ENCODE measurements around the gene STK24. TPM values are rescaled to one million over a fixed set of nuclear protein-coding genes. Genes with fewer than 3 reads are reported as not detected.
A peak's percentile ranks its signal among the peaks of the same experiment; 100 is the strongest.

The STK24 gene
- total RNA-seq, 2 experiments from 2014 or later: 146 to 173 TPM

DNA sequence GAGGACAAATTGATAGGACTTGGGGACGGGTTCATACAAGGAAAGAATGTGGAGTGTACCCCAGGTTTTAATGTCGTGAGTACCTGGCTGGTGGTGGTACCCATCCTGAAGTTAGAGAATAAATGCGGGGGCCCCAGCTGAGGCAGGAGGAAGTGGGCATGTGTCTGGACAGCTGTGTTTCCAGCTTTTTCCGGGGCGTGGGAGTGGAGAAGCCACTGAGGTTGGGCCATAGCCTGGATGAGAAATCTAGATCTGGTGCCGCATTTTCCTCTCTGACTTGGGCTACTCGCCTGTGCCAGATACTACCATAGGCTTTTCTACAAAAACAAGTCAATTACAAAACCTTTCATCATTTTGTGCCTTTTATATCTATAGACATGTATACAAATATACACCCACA lies 147.4 kb downstream of the STK24 start:
- H3K9me3 Mint-ChIP-seq (ENCODE audit: low read depth): no peaks in the 10 kb centered on the region
- ChIA-PET CTCF (interaction anchor here (0.7 kb wide), 1 partner anchor 224 kb away, joined by 4 read pairs; no protein-coding TSS in a partner anchor), POLR2A (no interaction called here)
- H3K4me3 Mint-ChIP-seq: no peak overlapping the region
- DNase-seq (no peak), ATAC-seq (no peak)
- no peaks in the 10 kb centered on the region for H3K36me3 Mint-ChIP-seq (ENCODE audit: low read depth)
- intact Hi-C loops (cut with DNase I, micrococcal nuclease): no loop called here
- H3K27ac Mint-ChIP-seq: no peak overlapping the region
- H3K27me3 Mint-ChIP-seq: peaks cover 14% of the 10 kb centered on the region
- H3K4me1 Mint-ChIP-seq: no peaks in the 10 kb centered on the region

DNA sequence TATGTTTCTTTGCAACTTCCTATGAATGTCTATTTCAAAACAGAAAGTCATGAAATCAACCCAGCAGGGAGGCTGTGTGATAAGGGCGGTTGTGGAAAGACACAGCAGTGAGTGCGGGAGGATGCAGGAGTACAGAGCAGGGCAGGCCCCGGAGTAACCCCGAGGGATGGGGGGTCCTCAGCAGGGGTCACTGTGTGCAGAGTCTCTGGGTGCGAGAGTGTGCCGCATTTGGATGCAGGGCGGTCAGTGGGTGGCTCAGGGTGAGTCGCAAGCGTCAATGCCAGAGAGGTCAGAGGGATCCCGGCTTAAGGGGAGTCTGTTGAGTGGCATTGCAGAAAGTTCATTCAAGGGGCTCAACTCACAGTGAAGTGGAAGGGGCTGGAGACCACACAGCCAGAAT lies 147.8 kb downstream of the STK24 start:
- POLR2A ChIA-PET: no interaction called here

DNA sequence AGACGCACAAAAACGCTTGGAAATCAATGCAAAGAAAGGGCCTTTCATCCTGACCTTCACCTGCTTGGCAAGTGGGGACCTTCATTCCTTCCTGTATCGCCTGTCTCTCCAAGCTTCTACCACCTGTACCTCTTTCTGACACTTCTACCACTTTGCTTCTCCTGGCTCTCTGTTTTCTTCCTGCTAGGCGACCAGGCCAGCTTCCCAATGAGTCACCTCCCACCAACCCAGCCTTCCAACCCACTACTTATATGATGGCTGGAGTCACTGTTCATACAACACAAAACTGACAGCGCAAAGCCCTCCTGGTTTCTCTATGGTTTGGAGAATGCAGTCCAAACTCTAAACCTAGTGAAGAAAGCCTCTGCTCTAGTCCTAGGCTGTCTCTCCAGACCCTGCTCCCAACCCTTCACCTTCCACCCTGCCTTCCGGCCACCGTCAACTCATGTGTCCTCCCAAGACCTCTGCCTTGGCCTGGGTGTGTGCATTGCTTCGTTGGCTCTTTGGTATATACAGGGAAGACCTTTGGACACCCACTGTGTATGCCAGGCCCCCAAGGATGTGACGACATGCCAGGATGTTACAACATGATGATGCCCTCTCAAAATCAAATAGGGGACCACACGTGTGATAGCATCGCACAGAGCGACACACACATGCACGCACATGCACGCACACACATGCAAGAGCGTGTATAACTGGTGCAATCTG lies 148.5 kb downstream of the STK24 start:
- DNase-seq: no peak
- H3K4me3 Mint-ChIP-seq: no peak overlapping the region
- intact Hi-C loops (cut with DNase I, micrococcal nuclease): no loop called here
- POLR2A ChIA-PET: no interaction called here
- peaks cover 14% of the 10 kb centered on the region for H3K27me3 Mint-ChIP-seq
- no peak overlapping the region for H3K27ac Mint-ChIP-seq
- no peaks in the 10 kb centered on the region for H3K4me1 Mint-ChIP-seq
- ATAC-seq: no peak
- CTCF ChIA-PET: no interaction called here
- no peaks in the 10 kb centered on the region for H3K9me3 Mint-ChIP-seq (ENCODE audit: low read depth)
- H3K36me3 Mint-ChIP-seq (ENCODE audit: low read depth): no peaks in the 10 kb centered on the region

More for the DNA sequence above, 147.8 kb downstream of the STK24 start:
- no peaks in the 10 kb centered on the region for H3K4me1 Mint-ChIP-seq
- no peaks in the 10 kb centered on the region for H3K36me3 Mint-ChIP-seq (ENCODE audit: low read depth)
- intact Hi-C loops (cut with DNase I, micrococcal nuclease): no loop called here
- H3K4me3 Mint-ChIP-seq: no peak overlapping the region
- DNase-seq (no peak), ATAC-seq (no peak)
- CTCF ChIA-PET: no interaction called here
- H3K9me3 Mint-ChIP-seq (ENCODE audit: low read depth): no peaks in the 10 kb centered on the region
- peaks cover 14% of the 10 kb centered on the region for H3K27me3 Mint-ChIP-seq
- H3K27ac Mint-ChIP-seq: no peak overlapping the region

DNA sequence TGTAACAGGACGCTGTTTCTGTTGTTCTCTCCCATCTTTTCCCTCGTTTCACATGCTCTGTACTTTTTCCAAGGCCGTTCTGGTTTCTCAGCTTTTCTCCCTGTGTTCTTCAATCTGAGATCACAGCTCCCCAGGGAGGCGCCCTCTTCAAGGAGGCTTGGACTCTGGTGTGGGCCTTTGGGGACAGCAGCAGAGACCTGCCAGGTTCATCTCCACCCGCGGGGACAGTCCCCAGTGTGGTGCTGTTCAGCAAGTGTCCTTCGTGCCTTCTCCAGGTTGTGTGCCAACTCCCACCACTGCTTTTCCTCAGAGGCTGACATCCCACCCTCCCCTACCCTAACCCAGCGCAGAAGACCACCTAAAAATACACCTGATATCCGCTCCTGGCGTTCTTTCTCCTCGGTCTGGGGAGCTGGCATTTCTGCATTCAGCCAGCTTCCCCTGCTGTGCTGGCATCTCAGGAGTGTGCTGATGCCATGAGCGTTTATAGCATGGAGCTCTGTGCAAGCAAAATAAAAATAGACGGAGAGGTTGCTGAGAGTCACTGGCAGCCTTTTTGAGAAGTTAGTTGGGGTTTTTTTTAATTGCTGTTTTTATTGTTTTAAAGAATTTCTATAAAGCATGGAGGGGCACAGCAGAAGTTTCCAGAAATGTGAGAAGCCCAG lies 149.4 kb downstream of the STK24 start:
- Mint-ChIP-seq H3K27me3 (peaks cover 14% of the 10 kb centered on the region), H3K27ac (no peak overlapping the region), H3K4me3 (no peak overlapping the region), H3K36me3 (ENCODE audit: low read depth) (no peaks in the 10 kb centered on the region), H3K4me1 (no peaks in the 10 kb centered on the region), H3K9me3 (ENCODE audit: low read depth) (no peaks in the 10 kb centered on the region)
- POLR2A ChIA-PET: no interaction called here
- DNase-seq (no peak), ATAC-seq (no peak)
- CTCF ChIA-PET: interaction anchor here (0.6 to 1.6 kb wide), 3 partner anchors 101 to 246 kb away, joined by 3 to 5 read pairs (median 3); no protein-coding TSS in a partner anchor
- intact Hi-C loops (cut with DNase I, micrococcal nuclease): no loop called here

DNA sequence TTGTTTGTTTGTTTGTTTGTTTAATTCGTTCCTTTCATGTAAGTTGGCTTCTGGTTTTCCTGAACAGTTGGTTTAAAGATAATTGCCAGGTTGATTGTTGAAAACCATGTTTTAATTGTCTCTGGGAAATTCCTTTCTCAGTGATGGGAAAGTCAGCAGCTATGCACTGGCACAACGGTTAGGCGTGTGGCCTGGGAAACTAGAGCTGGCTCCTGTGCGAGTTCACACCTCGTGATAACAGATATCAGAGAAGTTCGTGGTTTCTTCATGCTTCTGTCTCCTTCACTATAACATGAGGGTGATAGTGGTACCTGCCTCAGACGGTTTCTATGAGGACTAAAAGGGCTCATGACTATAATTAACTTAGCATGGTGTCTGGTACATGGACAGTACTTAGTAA lies 153.5 kb downstream of the STK24 start:
- ATAC-seq: no peak
- Mint-ChIP-seq H3K9me3 (ENCODE audit: low read depth) (no peaks in the 10 kb centered on the region), H3K4me1 (no peaks in the 10 kb centered on the region), H3K36me3 (ENCODE audit: low read depth) (no peaks in the 10 kb centered on the region), H3K27ac (no peak overlapping the region), H3K4me3 (no peak overlapping the region), H3K27me3 (peaks cover 16% of the 10 kb centered on the region)
- CTCF ChIA-PET: no interaction called here
- POLR2A ChIA-PET: no interaction called here
- DNase-seq: no peak
- intact Hi-C loops (cut with DNase I, micrococcal nuclease): no loop called here

DNA sequence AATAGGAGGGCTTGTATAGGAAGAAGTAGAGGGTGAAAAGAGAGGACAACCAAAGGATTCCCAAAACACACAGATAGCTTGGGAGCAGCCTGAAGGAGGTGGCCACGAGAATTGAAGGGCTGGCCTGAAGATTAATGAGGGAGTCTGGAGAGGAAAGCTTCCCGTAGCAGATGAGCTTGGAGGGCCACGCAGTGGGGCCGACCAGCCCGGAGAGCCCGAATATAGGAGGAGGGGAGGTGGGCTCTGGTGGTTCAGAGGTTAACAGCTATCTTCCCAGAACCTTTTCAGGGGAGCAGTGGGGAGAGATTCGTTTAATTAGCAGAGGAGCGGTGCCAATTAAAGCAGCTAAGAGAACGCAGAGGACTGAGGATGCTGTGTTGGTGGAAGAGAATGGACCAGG lies 154.9 kb downstream of the STK24 start:
- intact Hi-C loops (cut with DNase I, micrococcal nuclease): no loop called here
- Mint-ChIP-seq H3K9me3 (ENCODE audit: low read depth) (no peaks in the 10 kb centered on the region), H3K36me3 (ENCODE audit: low read depth) (no peaks in the 10 kb centered on the region), H3K4me1 (no peaks in the 10 kb centered on the region), H3K27ac (no peak overlapping the region), H3K4me3 (no peak overlapping the region), H3K27me3 (peaks cover 11% of the 10 kb centered on the region)
- ChIA-PET CTCF (interaction anchor here (0.7 to 1.4 kb wide), 4 partner anchors 13 to 401 kb away, joined by 3 to 5 read pairs (median 3); no protein-coding TSS in a partner anchor), POLR2A (no interaction called here)
- ATAC-seq: no peak
- no peak for DNase-seq

DNA sequence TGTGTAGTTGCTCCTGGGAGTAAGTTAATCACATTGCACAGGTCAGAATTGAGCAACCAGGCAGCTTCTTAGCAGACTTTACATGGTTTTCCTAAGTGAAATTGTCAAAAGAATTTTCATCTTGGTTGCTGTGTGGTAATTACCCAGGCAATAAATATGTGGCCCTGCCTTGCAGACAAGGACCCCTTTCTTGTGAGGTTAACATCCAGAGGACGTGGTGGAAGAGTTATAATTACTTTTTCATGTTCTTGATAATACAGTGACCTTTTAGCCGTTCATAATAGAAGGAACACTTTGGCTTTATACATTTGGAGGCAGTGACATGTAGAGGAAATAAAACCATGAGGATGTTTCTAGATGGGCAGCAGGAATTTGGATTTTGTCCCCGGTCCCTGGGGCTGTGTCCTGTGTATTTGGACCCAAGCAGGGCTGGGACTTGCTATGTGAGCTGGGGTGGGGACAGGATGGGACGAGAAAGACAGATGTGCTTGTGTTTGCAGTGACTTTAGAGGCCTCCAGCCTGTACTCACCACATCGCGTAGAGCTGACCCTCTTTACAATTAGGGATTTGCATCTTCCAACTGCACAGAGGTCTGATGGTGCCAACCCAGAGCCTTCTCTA lies 156.2 kb downstream of the STK24 start:
- intact Hi-C loops (cut with DNase I, micrococcal nuclease): no loop called here
- H3K9me3 Mint-ChIP-seq (ENCODE audit: low read depth): no peaks in the 10 kb centered on the region
- no peak for DNase-seq
- ChIA-PET CTCF (no interaction called here), POLR2A (no interaction called here)
- no peak for ATAC-seq
- peaks cover 8% of the 10 kb centered on the region for H3K27me3 Mint-ChIP-seq
- H3K27ac Mint-ChIP-seq: no peak overlapping the region
- H3K4me1 Mint-ChIP-seq: no peaks in the 10 kb centered on the region
- no peak overlapping the region for H3K4me3 Mint-ChIP-seq
- H3K36me3 Mint-ChIP-seq (ENCODE audit: low read depth): no peaks in the 10 kb centered on the region

DNA sequence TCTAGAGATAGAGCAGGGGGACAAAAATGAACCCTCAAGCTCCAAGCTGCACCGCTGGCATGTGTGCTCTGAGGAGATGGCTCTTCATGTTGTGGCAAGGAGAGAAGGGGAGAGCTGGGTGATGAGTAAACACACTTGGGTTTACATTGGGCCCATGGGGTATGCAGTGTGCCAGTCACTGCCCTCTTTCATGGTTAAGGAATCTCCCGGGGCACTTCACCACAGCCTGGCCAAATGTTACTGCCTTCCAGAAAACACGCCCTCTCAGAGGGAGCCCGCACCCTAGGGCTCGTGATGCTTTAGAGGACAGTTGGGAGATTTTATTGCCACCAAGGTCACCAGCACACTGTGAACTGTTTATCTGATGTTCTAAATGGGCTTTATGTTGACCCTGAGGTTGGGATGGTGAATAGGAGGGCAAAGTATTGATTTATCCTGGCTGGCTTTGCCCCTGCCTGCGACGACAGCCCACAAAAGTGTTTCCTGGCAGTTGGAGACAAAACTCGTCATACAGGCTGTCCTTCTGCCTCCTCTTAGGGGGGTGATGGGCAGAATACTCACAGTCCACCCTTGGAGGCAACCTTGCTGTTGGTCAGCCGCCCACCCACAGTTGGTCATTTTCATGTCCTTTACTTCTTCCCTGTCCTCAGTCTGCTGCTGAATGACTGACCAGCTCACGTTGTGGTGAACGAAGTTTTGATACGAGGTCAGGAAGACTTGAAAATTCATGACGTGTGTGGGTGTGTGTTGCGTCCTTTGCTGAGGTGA lies 156.9 kb downstream of the STK24 start:
- Mint-ChIP-seq H3K4me1 (no peaks in the 10 kb centered on the region), H3K4me3 (no peak overlapping the region), H3K27me3 (peaks cover 8% of the 10 kb centered on the region), H3K9me3 (ENCODE audit: low read depth) (no peaks in the 10 kb centered on the region), H3K36me3 (ENCODE audit: low read depth) (no peaks in the 10 kb centered on the region), H3K27ac (no peak overlapping the region)
- CTCF ChIA-PET: no interaction called here
- DNase-seq: no peak
- intact Hi-C loops (cut with DNase I, micrococcal nuclease): no loop called here
- POLR2A ChIA-PET: no interaction called here
- ATAC-seq: no peak

DNA sequence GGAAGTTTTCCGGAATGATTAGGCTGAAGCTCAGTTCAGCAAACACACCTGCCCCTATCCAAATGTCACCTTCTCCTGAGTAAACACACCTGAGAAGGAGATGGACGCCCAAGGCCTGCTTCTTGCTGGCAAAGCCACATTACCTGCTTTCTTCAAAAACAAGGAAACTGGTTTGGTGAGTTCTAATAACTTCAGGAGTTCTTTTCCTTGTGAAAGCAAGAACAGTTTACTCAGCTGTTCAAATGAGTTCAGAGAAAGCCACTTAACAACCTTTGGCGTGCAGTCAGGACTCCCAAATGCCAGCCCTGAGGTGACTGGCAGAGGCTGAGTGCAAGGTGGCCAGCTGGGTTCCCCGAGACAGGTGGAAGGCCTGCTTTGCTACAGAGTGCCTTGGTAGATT lies 160.5 kb downstream of the STK24 start:
- ATAC-seq: no peak

DNA sequence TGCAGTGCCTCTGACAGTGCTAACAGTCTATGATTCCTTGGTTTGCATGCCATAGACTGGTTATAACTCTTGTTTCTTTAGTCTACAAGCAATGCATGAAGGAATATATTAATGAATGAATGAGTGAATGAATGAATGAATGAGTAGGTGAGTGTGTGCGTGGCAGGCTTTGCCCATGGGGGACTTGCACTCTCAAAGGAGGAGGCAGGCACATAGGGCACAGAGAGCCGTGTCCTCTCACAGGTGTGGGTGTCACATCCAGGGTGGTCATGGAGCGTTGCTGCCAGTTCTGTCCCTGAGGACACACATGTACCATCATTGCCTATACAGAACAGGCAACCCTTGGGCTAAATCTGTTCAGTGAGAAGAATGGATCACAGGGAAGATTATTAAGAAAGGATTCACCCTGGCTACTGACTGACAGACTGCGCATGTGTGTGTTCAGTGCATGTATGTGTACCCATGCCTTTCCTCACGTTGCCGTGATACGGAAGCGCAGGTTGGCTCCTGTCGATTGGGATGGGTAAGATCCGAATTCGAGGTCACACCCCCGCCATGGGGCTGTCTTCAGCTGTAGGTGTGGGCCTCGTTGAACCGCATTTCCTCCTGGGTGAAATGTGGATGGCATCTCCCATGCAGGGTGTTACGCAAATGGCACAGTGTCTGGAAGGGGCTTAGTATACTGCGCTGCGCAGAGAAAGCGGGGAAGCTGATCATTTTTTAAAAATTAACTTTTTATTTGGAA lies 161.4 kb downstream of the STK24 start:
- DNase-seq (no peak), ATAC-seq (no peak)
- CTCF ChIA-PET: no interaction called here
- no peak overlapping the region for H3K27ac Mint-ChIP-seq
- H3K36me3 Mint-ChIP-seq (ENCODE audit: low read depth): no peaks in the 10 kb centered on the region
- peaks cover 10% of the 10 kb centered on the region for H3K4me1 Mint-ChIP-seq
- POLR2A ChIA-PET: no interaction called here
- H3K4me3 Mint-ChIP-seq: no peak overlapping the region
- H3K27me3 Mint-ChIP-seq: peaks cover 9% of the 10 kb centered on the region
- intact Hi-C loops (cut with DNase I, micrococcal nuclease): no loop called here
- H3K9me3 Mint-ChIP-seq (ENCODE audit: low read depth): no peaks in the 10 kb centered on the region

More for the DNA sequence above, 160.5 kb downstream of the STK24 start:
- H3K9me3 Mint-ChIP-seq (ENCODE audit: low read depth): no peaks in the 10 kb centered on the region
- H3K27me3 Mint-ChIP-seq: peaks cover 10% of the 10 kb centered on the region
- CTCF ChIA-PET: no interaction called here
- intact Hi-C loops (cut with DNase I, micrococcal nuclease): no loop called here
- H3K27ac Mint-ChIP-seq: no peak overlapping the region
- POLR2A ChIA-PET: interaction anchor here (0.6 kb wide), 1 partner anchor 223 kb away, joined by 4 read pairs; no protein-coding TSS in a partner anchor
- no peak for DNase-seq
- no peaks in the 10 kb centered on the region for H3K36me3 Mint-ChIP-seq (ENCODE audit: low read depth)
- H3K4me1 Mint-ChIP-seq: peaks cover 7% of the 10 kb centered on the region
- H3K4me3 Mint-ChIP-seq: no peak overlapping the region

DNA sequence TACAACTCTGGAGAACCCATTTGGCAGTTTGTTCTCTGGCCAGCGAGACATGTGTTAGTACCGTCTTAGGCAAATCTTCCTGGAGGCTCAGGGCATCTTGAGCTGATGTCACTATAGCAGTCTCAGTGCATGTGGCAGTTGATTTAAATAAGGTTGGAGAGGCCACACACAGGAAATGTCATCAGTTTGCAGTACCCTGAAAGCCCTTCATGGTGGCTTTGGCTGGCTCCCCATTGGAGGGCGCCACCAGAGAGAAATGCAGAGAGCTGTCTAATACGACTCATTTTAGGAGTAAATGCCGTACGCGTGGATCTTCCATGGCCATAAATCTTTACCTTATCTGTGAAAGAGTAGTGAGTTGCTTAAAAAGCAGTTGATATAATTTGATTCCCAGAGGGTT lies 163.1 kb downstream of the STK24 start:
- H3K27me3 Mint-ChIP-seq: peaks cover 8% of the 10 kb centered on the region
- H3K4me1 Mint-ChIP-seq: peaks cover 10% of the 10 kb centered on the region
- ATAC-seq (peak; percentile 36), DNase-seq (peak; percentile 31)
- no peaks in the 10 kb centered on the region for H3K9me3 Mint-ChIP-seq (ENCODE audit: low read depth)
- ChIA-PET POLR2A (no interaction called here), CTCF (no interaction called here)
- no peaks in the 10 kb centered on the region for H3K36me3 Mint-ChIP-seq (ENCODE audit: low read depth)
- H3K27ac Mint-ChIP-seq: no peak overlapping the region
- H3K4me3 Mint-ChIP-seq: no peak overlapping the region
- intact Hi-C loops (cut with DNase I, micrococcal nuclease): no loop called here
